ENCODE results near the gene RNF115. TPM values are rescaled to one million over a fixed set of nuclear protein-coding genes. Genes with fewer than 3 reads are reported as not detected.

RNF115 gene
- total RNA-seq, 4 donors from 2014 or later: 7.1 to 22.3 (median 12.2) TPM

DNA sequence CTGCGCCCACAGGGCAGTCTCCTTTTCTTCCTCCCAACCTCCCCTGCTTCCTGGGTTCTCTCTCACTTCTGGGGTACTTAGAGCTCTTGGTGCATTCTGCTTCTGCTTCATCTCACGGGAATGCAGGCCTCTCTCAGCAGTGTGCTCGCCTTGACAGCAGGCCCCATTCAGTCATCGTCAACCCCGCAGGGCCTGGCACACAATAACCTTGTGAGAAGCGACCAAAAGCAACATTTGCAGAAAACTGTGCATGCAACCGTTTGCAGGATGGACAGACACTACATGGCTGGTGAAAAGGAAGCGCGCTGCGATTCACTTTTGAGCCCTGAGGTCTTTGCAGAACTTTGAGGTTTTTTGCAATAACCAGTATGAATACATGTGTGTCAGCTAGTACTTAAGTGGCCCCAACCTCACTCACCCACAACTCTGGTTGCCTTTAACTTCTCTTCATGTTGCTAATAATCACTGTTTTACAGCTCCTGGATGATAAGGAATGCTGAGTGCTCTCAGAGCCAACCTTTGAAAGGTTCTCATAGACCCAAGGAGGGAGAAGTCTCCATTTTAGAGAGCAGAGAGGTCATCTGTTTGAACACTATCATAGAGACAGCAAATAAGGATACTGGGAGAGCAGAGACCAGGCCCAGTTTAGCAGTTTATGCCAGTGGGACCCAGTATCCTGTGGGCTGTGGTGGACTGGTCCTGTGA, 107.1 kb downstream of the RNF115 start:
- TF ChIP-seq POLR2A (IDR thresholded peaks at IDR 0.05): no peak
- no peak for TF ChIP-seq POLR2AphosphoS5 (IDR thresholded peaks at IDR 0.05)
- TF ChIP-seq, protein P1, sequence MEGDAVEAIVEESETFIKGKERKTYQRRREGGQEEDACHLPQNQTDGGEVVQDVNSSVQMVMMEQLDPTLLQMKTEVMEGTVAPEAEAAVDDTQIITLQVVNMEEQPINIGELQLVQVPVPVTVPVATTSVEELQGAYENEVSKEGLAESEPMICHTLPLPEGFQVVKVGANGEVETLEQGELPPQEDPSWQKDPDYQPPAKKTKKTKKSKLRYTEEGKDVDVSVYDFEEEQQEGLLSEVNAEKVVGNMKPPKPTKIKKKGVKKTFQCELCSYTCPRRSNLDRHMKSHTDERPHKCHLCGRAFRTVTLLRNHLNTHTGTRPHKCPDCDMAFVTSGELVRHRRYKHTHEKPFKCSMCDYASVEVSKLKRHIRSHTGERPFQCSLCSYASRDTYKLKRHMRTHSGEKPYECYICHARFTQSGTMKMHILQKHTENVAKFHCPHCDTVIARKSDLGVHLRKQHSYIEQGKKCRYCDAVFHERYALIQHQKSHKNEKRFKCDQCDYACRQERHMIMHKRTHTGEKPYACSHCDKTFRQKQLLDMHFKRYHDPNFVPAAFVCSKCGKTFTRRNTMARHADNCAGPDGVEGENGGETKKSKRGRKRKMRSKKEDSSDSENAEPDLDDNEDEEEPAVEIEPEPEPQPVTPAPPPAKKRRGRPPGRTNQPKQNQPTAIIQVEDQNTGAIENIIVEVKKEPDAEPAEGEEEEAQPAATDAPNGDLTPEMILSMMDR (IDR thresholded peaks at IDR 0.05): no peak
- Histone ChIP-seq H3K4me3 (no peak overlapping the region), H3K9me3 (no peaks in the 10 kb centered on the region), H3K4me1 (peaks cover 12% of the 10 kb centered on the region), H3K27ac (no peak overlapping the region), H3K36me3 (no peaks in the 10 kb centered on the region), H3K27me3 (peaks cover 5% of the 10 kb centered on the region)
- DNase-seq (ENCODE audit: low spot score in 2 of 2): no peak
- 75% methylated on average over 9 of the region's 10 CpGs for WGBS

- DNase-seq (ENCODE audit: low spot score in 2 of 2): no peak
- WGBS: 69% methylated on average over 6 of the region's 6 CpGs
- Histone ChIP-seq H3K27me3 (no peaks in the 10 kb centered on the region), H3K4me1 (no peaks in the 10 kb centered on the region), H3K27ac (no peak overlapping the region), H3K36me3 (no peaks in the 10 kb centered on the region), H3K4me3 (no peak overlapping the region), H3K9me3 (no peaks in the 10 kb centered on the region)
- TF ChIP-seq, protein P1 (IDR thresholded peaks at IDR 0.05): no peak
- TF ChIP-seq POLR2A (IDR thresholded peaks at IDR 0.05): no peak
- TF ChIP-seq EP300 (IDR thresholded peaks at IDR 0.05): no peak
- TF ChIP-seq POLR2AphosphoS5 (IDR thresholded peaks at IDR 0.05): no peak
Measured at GRCh38 chr1:145714524-145715111, 109.3 kb downstream of the RNF115 start.

DNA sequence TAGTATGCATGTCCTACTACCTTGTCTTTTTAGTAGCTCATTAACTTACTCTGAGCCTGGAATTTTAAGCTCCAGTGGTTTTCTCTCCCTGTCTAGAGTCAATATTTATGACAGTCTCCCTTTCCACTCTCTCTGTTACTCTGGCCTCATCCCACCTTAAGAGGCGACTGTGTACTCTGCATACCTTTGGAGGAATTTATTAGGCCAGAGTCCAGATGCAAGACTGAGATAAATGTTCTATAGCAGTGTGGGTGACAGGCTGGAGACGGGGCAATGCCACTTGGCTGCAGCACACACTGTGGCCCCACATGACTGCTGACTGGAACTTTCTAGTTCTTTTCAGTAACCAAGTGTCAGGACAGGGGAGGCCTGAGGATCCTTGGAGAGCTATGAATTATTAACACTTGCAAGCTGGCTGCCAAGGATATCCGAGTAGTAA, 112.7 kb downstream of the RNF115 start:
- TF ChIP-seq, protein P1 (IDR thresholded peaks at IDR 0.05): no peak
- TF ChIP-seq POLR2A (IDR thresholded peaks at IDR 0.05) (no peak), POLR2AphosphoS5 (IDR thresholded peaks at IDR 0.05) (no peak), EP300 (IDR thresholded peaks at IDR 0.05) (no peak)

DNA sequence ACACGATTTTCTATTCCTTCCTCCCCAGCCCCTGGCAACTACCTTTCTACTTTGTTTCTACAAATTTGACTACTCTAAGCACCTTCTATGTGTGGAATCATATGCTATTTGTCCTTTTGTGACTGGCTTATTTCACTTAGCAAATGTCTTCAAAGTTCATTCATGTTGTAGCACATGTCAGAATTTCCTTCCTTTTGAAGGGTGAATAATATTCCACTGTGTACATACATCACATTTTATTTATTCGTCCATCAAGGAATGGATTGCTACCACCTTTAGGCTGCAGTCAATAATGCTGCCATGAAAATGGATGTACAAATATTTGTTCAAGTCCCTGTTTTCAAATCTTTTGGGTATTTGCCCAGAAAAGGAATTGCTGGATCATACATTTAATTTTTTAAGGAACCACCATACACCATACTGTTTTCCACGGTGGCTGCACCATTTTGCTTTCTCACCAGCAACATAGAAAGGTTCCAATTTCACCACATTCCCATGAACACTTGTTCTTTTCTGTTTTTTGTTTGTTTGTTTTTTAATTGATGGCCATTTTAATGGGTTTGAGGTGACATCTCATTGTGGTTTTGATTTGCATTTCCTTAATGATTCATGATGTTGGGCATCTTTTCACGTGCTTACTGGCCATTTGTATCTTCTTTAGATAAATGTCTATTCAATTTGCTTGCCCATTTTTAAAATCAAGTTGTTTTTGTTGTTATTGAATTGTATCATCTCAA, 113.4 kb downstream of the RNF115 start:
- Histone ChIP-seq H3K9me3 (no peaks in the 10 kb centered on the region), H3K27ac (no peak overlapping the region), H3K27me3 (no peaks in the 10 kb centered on the region), H3K4me1 (no peaks in the 10 kb centered on the region), H3K36me3 (no peaks in the 10 kb centered on the region), H3K4me3 (no peak overlapping the region)
- no peak for TF ChIP-seq EP300 (IDR thresholded peaks at IDR 0.05)
- TF ChIP-seq, protein P1 (IDR thresholded peaks at IDR 0.05): no peak
- TF ChIP-seq POLR2A (IDR thresholded peaks at IDR 0.05): no peak
- TF ChIP-seq POLR2AphosphoS5 (IDR thresholded peaks at IDR 0.05): no peak
- WGBS: 82% methylated on average over 4 of the region's 4 CpGs
- DNase-seq (ENCODE audit: low spot score in 2 of 2): no peak

More for the DNA sequence above, 112.7 kb downstream of the RNF115 start:
- Histone ChIP-seq H3K27ac (no peak overlapping the region), H3K27me3 (no peaks in the 10 kb centered on the region), H3K9me3 (no peaks in the 10 kb centered on the region), H3K36me3 (no peaks in the 10 kb centered on the region), H3K4me1 (no peaks in the 10 kb centered on the region), H3K4me3 (no peak overlapping the region)
- WGBS: 58% methylated on average over 3 of the region's 3 CpGs
- DNase-seq (ENCODE audit: low spot score in 2 of 2): no peak

- Histone ChIP-seq H3K4me3 (no peak overlapping the region), H3K9me3 (no peaks in the 10 kb centered on the region), H3K27me3 (no peaks in the 10 kb centered on the region), H3K36me3 (no peaks in the 10 kb centered on the region), H3K27ac (no peak overlapping the region), H3K4me1 (no peaks in the 10 kb centered on the region)
- no peak for TF ChIP-seq EP300 (IDR thresholded peaks at IDR 0.05)
- TF ChIP-seq POLR2A (IDR thresholded peaks at IDR 0.05): no peak
- TF ChIP-seq POLR2AphosphoS5 (IDR thresholded peaks at IDR 0.05): no peak
- TF ChIP-seq, protein P1 (IDR thresholded peaks at IDR 0.05): no peak
- 47% methylated on average over 7 of the region's 7 CpGs for WGBS
- DNase-seq (ENCODE audit: low spot score in 2 of 2): no peak
Measured at GRCh38 chr1:145708063-145708462, 115.8 kb downstream of the RNF115 start.
